Activated CD8-positive, alpha-beta T cell treated with anti-CD3 and anti-CD28 coated beads, Interleukin-2, amount 10 ng/mL, durations not matched to agents 7 days and 5 days (primary cell): ENCODE results near the gene SPTA1. TPM values are rescaled to one million over a fixed set of nuclear protein-coding genes. Genes with fewer than 3 reads are reported as not detected.

Experiments used
- ATAC-seq: fragments of 150-1000 bp; cut with Tn5 transposase; one replicate; pipeline ENCODE4 v1.10.0; 2021; ENCODE audit warnings: moderate library complexity
- CTCF ChIA-PET: fragments of 350-600 bp; sonication (Branson Sonifier 250); formaldehyde crosslinking; loops from one replicate; lab custom pipeline; 2021; ENCODE audit warnings: antibody characterized with exemption; lab: Charles Lee
- POLR2A ChIA-PET: fragments of 350-600 bp; sonication (Branson Sonifier 250); formaldehyde crosslinking; loops from one replicate; lab custom pipeline; 2021; ENCODE audit warnings: antibody characterized with exemption; lab: Charles Lee
- DNase-seq: peaks from one replicate; pipeline ENCODE4 v3.0.0-alpha.2; 2020
- H3K27ac Mint-ChIP-seq: one replicate; pipeline ENCODE4 v1.8.0; 2021; ENCODE audit warnings: mild to moderate bottlenecking, mixed read lengths
- H3K27me3 Mint-ChIP-seq: one replicate; pipeline ENCODE4 v1.8.0; 2021; ENCODE audit warnings: low read depth, mixed read lengths
- H3K36me3 Mint-ChIP-seq: one replicate; pipeline ENCODE4 v1.8.0; 2021; ENCODE audit warnings: low read depth, mixed read lengths
- H3K4me1 Mint-ChIP-seq: one replicate; pipeline ENCODE4 v1.8.0; 2021; ENCODE audit warnings: low read depth, mixed read lengths
- H3K4me3 Mint-ChIP-seq: one replicate; pipeline ENCODE4 v1.8.0; 2021; ENCODE audit warnings: mild to moderate bottlenecking, mixed read lengths
- H3K9me3 Mint-ChIP-seq: one replicate; pipeline ENCODE4 v1.8.0; 2022; ENCODE audit warnings: mixed read lengths; ENCODE audit not compliant: insufficient read depth
- total RNA-seq, 2 experiments: library from RNA; stranded (reverse); gene quantifications; one replicate each; pipeline ENCODE4 v1.2.3, GENCODE V29; 2021

Gene SPTA1
- total RNA-seq, 2 experiments from 2014 or later, result not detected

- no peak for ATAC-seq
- H3K27me3 Mint-ChIP-seq, result peaks cover 8% of the 10 kb centered on the region
- no peaks in the 10 kb centered on the region for H3K9me3 Mint-ChIP-seq
- H3K36me3 Mint-ChIP-seq, result no peaks in the 10 kb centered on the region
- CTCF ChIA-PET, result no interaction called here
- DNase-seq, result no peak
- no peaks in the 10 kb centered on the region for H3K4me1 Mint-ChIP-seq
- no peak overlapping the region for H3K27ac Mint-ChIP-seq
- POLR2A ChIA-PET, result no interaction called here
- H3K4me3 Mint-ChIP-seq, result no peak overlapping the region
Observed at GRCh38 chr1:158679289-158679688, 7.2 kb downstream of the SPTA1 start.

- ATAC-seq (no peak), DNase-seq (no peak)
- CTCF ChIA-PET, result no interaction called here
- Mint-ChIP-seq H3K9me3 (no peaks in the 10 kb centered on the region), H3K27me3 (peaks cover 2% of the 10 kb centered on the region), H3K27ac (no peak overlapping the region), H3K36me3 (no peaks in the 10 kb centered on the region), H3K4me1 (no peaks in the 10 kb centered on the region), H3K4me3 (no peak overlapping the region)
- POLR2A ChIA-PET, result no interaction called here
Observed at GRCh38 chr1:158675563-158676323, 10.8 kb downstream of the SPTA1 start.

- H3K9me3 Mint-ChIP-seq, result no peaks in the 10 kb centered on the region
- H3K36me3 Mint-ChIP-seq, result no peaks in the 10 kb centered on the region
- H3K4me3 Mint-ChIP-seq, result no peak overlapping the region
- POLR2A ChIA-PET, result no interaction called here
- H3K27me3 Mint-ChIP-seq, result peaks cover 2% of the 10 kb centered on the region
- no peaks in the 10 kb centered on the region for H3K4me1 Mint-ChIP-seq
- CTCF ChIA-PET, result no interaction called here
- ATAC-seq (no peak), DNase-seq (no peak)
- no peak overlapping the region for H3K27ac Mint-ChIP-seq
Observed at GRCh38 chr1:158674302-158674701, 12.2 kb downstream of the SPTA1 start.

GRCh38 chr1:158666037-158666436, 20.5 kb downstream of the SPTA1 start:
- POLR2A ChIA-PET, result no interaction called here
- Mint-ChIP-seq H3K27ac (no peak overlapping the region), H3K9me3 (no peaks in the 10 kb centered on the region), H3K4me1 (no peaks in the 10 kb centered on the region), H3K4me3 (no peak overlapping the region), H3K36me3 (no peaks in the 10 kb centered on the region), H3K27me3 (peaks cover 2% of the 10 kb centered on the region)
- CTCF ChIA-PET, result no interaction called here
- ATAC-seq (no peak), DNase-seq (no peak)

GRCh38 chr1:158654571-158654970, 31.9 kb downstream of the SPTA1 start:
- Mint-ChIP-seq H3K9me3 (no peaks in the 10 kb centered on the region), H3K4me1 (peaks cover 2% of the 10 kb centered on the region), H3K36me3 (no peaks in the 10 kb centered on the region), H3K27me3 (peaks cover 7% of the 10 kb centered on the region), H3K27ac (no peak overlapping the region), H3K4me3 (no peak overlapping the region)
- DNase-seq, result no peak
- CTCF ChIA-PET, result no interaction called here
- no peak for ATAC-seq
- POLR2A ChIA-PET, result no interaction called here

GRCh38 chr1:158654086-158654485, 32.4 kb downstream of the SPTA1 start:
- Mint-ChIP-seq H3K36me3 (no peaks in the 10 kb centered on the region), H3K27me3 (peaks cover 7% of the 10 kb centered on the region), H3K27ac (no peak overlapping the region), H3K4me3 (no peak overlapping the region), H3K9me3 (no peaks in the 10 kb centered on the region), H3K4me1 (peaks cover 2% of the 10 kb centered on the region)
- DNase-seq, result no peak
- no peak for ATAC-seq
- ChIA-PET POLR2A (no interaction called here), CTCF (no interaction called here)

GRCh38 chr1:158652721-158653334, 33.7 kb downstream of the SPTA1 start:
- peaks cover 2% of the 10 kb centered on the region for H3K4me1 Mint-ChIP-seq
- no peak for DNase-seq
- no peaks in the 10 kb centered on the region for H3K36me3 Mint-ChIP-seq
- H3K27me3 Mint-ChIP-seq, result peaks cover 7% of the 10 kb centered on the region
- no peak overlapping the region for H3K4me3 Mint-ChIP-seq
- no peak for ATAC-seq
- H3K9me3 Mint-ChIP-seq, result no peaks in the 10 kb centered on the region
- H3K27ac Mint-ChIP-seq, result no peak overlapping the region
- ChIA-PET CTCF (no interaction called here), POLR2A (no interaction called here)

GRCh38 chr1:158649052-158649451, 37.5 kb downstream of the SPTA1 start:
- ChIA-PET CTCF (interaction anchor here (0.6 to 1.3 kb wide), 3 partner anchors 99 to 936 kb away, joined by 3 read pairs; no protein-coding TSS in a partner anchor), POLR2A (no interaction called here)
- DNase-seq (no peak), ATAC-seq (no peak)
- Mint-ChIP-seq H3K27ac (no peak overlapping the region), H3K4me1 (peaks cover 14% of the 10 kb centered on the region), H3K4me3 (no peak overlapping the region), H3K9me3 (no peaks in the 10 kb centered on the region), H3K36me3 (no peaks in the 10 kb centered on the region), H3K27me3 (no peaks in the 10 kb centered on the region)

- Mint-ChIP-seq H3K27ac (no peak overlapping the region), H3K36me3 (no peaks in the 10 kb centered on the region), H3K4me1 (peaks cover 12% of the 10 kb centered on the region), H3K27me3 (no peaks in the 10 kb centered on the region), H3K4me3 (no peak overlapping the region), H3K9me3 (no peaks in the 10 kb centered on the region)
- CTCF ChIA-PET, result no interaction called here
- ATAC-seq (no peak), DNase-seq (no peak)
- POLR2A ChIA-PET, result no interaction called here
Observed at GRCh38 chr1:158646465-158646864, 40.0 kb downstream of the SPTA1 start.

- H3K4me1 Mint-ChIP-seq, result peaks cover 12% of the 10 kb centered on the region
- no peaks in the 10 kb centered on the region for H3K36me3 Mint-ChIP-seq
- H3K27ac Mint-ChIP-seq, result no peak overlapping the region
- DNase-seq, result no peak
- ChIA-PET CTCF (no interaction called here), POLR2A (no interaction called here)
- H3K9me3 Mint-ChIP-seq, result no peaks in the 10 kb centered on the region
- no peak overlapping the region for H3K4me3 Mint-ChIP-seq
- ATAC-seq, result no peak
- H3K27me3 Mint-ChIP-seq, result no peaks in the 10 kb centered on the region
Observed at GRCh38 chr1:158644449-158644848, 42.1 kb downstream of the SPTA1 start.

GRCh38 chr1:158638904-158639303, 47.6 kb downstream of the SPTA1 start:
- DNase-seq (no peak), ATAC-seq (no peak)
- no peaks in the 10 kb centered on the region for H3K36me3 Mint-ChIP-seq
- H3K27me3 Mint-ChIP-seq, result no peaks in the 10 kb centered on the region
- no peaks in the 10 kb centered on the region for H3K4me1 Mint-ChIP-seq
- ChIA-PET CTCF (no interaction called here), POLR2A (no interaction called here)
- H3K27ac Mint-ChIP-seq, result no peak overlapping the region
- H3K4me3 Mint-ChIP-seq, result no peak overlapping the region
- H3K9me3 Mint-ChIP-seq, result no peaks in the 10 kb centered on the region

- ChIA-PET POLR2A (no interaction called here), CTCF (no interaction called here)
- DNase-seq, result no peak
- no peak for ATAC-seq
- no peaks in the 10 kb centered on the region for H3K36me3 Mint-ChIP-seq
- no peak overlapping the region for H3K27ac Mint-ChIP-seq
- no peaks in the 10 kb centered on the region for H3K4me1 Mint-ChIP-seq
- no peaks in the 10 kb centered on the region for H3K9me3 Mint-ChIP-seq
- no peak overlapping the region for H3K4me3 Mint-ChIP-seq
- H3K27me3 Mint-ChIP-seq, result no peaks in the 10 kb centered on the region
Observed at GRCh38 chr1:158638146-158638545, 48.4 kb downstream of the SPTA1 start.
